Occipital lobe (tissue), 2 donors: ENCODE measurements around the gene NEURL4. TPM values are rescaled to one million over a fixed set of nuclear protein-coding genes. Genes with fewer than 3 reads are reported as not detected.
"Not testable (repeated sequence)": the region's sequence is repeated elsewhere in the genome, so short reads cannot be mapped to it uniquely, and the experiment has no call there.

Experiments used
- DNase-seq: peaks from one replicate; lab custom pipeline; 2025; lab: John Stamatoyannopoulos, UW
- total RNA-seq: library from RNA; depleted of rRNA; stranded (reverse); fragments of >200 nt; gene quantifications from one replicate; pipeline ENCODE4 v1.2.3, GENCODE V29; 2014

NEURL4 gene
- total RNA-seq, 1 donor from 2014 or later = 46.6 TPM

DNA sequence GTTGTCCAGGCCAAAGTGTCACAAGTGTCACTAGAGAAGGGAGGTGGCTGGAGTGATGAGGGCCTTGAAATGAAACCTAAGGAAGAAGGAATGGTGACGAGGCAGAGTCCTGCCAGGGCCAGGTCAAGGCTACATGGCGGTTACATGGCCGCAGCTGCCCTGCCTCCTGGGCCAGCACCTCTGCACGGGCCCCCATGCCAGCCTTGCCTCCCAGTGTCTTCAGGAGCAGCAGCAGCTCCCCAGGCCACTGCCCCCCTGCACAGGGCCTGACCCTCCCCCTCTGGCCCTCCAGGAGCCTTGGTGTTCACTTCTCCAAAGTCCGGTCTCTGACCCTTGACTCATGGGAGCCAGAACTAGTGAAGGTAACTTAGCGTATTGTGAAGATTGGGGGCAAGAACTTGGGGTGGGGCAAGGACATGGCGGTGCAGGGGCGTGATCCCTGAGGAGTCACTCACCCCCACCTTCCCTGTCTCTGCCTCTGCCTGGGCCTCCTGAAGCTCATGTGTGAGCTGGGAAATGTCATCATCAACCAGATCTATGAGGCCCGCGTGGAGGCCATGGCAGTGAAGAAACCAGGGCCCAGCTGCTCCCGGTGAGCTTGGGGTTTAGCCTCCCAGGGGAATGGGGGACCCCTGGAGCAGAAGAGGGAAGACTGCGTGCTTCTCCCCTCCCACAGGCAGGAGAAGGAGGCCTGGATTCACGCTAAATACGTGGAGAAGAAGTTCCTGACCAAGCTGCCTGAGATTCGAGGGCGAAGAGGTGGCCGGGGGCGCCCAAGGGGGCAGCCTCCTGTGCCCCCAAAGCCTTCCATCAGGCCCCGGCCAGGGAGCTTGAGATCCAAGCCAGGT, 18.7 kb upstream of the NEURL4 start:
- DNase-seq = no peak

DNA sequence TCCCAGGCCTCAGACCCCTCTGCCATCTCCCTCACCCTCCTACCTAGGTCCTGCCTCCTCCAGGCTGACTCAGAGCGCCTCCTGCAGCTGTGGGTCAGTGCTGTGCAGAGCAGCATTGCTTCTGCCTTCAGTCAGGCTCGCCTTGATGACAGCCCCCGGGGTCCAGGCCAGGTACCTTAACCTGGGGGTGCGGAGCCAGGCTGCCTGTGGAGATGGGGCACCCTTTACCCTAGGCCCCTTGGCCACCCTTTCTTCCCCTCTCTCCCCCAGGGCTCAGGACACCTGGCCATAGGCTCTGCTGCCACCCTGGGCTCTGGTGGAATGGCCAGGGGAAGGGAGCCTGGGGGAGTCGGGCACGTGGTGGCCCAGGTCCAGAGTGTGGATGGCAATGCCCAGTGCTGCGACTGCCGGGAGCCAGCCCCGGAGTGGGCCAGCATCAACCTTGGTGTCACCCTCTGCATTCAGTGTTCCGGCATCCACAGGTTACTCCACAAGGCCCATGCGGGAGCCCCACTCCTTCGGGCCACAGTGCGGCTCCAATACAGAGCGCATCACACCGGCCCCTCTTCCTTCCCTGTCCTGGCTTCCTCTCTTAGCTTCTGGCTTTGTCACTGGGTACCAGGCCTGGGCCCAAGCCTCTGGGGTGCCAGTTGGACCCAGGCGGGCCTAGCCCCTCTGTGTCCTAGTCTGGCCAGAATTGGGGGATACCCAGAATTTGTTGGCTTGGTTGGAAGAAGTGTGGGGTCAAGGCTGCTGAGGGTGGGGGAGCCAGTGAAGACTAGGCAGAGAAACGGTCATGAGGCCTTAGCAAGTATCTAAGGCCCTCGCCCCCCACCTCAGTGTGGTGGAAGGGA, 17.9 kb upstream of the NEURL4 start:
- DNase-seq = no peak

DNA sequence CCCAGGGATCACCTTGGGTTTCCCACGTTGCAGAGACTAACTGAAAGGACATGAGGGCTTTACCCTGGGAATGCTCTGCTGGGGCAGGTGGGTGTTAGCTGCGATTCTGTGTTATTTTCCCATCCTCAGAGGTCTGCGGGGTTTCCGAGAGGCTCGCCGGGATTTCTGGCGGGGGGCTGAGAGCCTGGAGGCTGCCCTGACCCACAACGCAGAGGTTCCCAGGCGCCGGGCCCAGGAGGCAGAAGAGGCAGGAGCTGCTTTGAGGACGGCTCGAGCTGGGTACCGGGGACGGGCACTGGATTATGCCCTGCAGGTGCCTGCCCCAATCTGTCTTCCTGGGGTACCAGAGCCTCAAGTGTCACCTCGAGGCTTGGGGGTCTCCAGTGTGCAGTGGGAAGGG, 14.1 kb upstream of the NEURL4 start:
- no peak for DNase-seq

DNA sequence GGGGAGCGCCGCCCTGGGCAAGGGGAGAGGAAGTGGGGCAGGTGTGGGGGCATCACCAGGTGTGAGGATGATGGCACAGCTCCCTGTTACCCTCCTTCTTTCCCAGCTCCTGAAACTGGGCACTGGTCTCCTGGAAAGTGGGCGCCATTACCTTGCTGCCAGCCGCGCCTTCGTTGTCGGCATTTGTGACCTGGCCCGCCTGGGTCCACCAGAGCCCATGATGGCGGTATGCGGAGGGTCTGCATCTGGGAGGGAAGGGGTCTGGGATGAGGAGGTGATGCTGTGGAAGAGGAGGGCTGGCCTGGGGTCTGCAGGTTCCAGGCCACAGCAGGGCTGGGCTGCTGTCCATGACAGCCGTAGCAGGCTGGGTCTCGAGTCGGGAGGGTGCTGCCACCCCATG, 12.7 kb upstream of the NEURL4 start:
- no peak for DNase-seq

DNA sequence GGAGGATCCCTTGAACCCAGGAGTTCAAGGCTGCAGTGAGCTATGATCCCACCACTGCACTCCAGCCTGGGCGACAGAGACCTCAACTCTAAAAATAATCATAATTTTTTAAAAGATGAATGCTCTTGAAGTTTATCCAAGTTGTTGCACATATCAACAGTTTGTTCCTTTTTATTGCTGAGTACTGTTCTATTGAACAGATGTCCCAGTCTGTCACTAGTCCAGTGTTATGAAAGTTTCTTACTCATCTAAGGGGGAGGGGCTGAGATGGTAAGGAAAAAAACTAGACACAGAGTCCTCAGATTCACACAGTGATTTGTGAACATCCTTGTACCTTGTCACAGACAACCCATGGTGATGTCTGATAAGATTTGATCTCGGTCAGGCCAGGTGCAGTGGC, 11.0 kb upstream of the NEURL4 start:
- no peak for DNase-seq

DNA sequence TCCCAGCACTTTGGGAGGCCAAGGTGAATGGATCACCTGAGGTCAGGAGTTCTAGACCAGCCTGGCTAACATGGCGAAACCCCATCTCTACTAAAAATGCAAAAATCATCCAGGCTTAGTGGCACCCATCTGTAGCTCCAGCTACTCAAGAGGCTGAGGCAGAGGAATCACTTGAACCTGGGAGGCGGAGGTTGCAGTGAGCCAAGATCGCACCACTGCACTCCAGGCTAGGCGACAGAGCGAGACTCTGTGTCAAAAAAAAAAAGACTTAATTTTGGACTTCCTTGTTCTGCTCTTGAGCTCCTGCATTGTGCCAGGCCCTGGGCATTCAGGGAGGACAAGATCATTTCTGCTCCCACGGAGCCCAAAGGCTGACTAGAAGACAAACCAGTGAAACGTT, 8.5 kb upstream of the NEURL4 start:
- DNase-seq = not testable (repeated sequence)

DNA sequence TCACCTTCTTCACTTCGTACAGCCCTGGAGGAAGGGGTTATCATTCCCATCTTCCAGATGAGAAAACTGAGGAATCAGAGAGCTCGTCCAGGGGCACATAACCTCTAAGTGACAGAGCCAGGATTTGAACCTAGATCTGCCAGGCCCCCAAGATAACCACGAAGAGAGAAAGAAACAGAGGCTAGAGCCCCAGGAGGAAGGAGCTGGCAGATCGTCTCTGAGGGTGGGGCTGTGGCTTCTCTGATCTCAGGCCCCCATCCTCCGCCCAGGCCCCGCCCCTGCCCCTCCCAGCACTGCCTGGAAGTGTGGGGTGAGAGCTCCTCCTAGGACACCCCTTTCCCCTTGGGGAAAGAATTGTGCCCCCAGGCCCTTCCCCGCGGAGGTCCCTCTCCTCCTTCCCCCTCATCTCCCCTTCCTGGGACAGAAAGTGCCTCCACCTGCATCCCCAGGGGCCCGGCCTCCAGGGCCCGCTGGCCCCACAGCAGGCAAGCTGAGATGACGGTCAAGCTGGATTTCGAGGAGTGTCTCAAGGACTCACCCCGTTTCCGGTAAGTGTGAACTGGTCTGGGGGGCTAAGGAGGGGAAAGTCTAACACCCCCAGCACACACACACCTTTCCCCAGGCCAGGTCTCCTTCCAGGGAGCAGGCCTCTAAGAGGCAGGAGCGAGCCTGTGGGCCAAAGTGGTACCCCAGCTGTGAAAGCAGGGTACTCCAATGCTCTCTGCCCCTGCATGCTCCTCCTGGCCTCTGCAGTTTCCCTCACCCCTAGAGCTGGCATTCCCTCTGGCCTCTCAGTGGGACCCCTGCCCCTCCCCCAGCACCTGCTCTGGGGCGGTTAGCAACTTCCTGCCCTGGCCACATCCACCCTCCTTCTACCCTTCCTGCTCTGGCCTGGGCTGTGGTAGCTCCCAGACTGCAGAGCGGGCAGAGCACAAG, 7.4 kb upstream of the NEURL4 start, which contains the start of gene ACAP1:
Gene ACAP1 (plus strand): TSS at position 290 of the 936 bp plus-strand sequence. CDS start 206 bp downstream, at position 496.
- no peak for DNase-seq

DNA sequence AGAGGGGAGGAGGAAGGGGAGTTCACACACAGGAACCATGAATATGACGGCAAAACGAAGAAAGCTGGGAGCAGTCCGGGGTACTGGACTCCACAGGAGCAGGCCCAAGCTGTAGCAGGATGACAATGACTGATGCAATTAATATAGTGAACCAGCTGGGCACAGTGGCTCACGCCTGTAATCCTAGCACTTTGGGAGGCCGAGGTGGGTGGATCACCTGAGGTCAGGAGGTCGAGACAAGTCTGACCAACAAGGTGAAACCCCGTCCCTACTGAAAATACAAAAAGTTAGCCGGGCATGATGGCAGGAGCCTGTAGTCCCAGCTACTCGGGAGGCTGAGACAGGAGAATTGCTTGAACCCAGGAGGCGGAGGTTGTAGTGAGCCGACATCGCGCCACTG, 6.6 kb upstream of the NEURL4 start:
- DNase-seq = not testable (repeated sequence)

DNA sequence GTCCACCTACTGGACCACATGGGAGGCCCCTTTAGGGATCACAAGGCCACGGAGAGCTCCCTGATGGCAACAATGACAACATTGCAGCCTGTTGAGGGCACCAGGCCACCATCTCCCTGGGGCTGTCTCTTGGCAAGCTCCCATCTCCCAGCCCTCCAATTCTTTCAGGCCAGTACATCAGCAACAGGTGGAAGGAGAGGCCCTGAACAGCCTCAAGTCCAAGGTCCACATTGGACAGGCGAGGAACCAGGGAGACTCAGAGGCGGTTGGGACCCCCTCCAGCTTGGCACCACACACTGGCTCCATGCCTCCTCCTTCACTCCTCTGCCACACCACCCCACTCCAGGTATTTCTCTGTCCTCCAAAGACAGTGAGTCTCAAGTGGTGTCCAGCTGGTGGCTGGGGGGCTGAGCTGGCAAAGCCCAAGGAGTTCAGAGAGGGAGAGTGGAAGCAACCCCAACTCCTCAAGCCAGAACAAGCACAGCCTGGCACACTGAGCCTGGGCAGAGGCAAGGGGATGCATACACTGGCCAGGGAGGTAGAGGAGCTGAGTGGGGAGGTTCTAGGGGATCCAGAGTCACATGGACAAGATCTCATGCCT, 5.9 kb upstream of the NEURL4 start:
- DNase-seq = no peak

DNA sequence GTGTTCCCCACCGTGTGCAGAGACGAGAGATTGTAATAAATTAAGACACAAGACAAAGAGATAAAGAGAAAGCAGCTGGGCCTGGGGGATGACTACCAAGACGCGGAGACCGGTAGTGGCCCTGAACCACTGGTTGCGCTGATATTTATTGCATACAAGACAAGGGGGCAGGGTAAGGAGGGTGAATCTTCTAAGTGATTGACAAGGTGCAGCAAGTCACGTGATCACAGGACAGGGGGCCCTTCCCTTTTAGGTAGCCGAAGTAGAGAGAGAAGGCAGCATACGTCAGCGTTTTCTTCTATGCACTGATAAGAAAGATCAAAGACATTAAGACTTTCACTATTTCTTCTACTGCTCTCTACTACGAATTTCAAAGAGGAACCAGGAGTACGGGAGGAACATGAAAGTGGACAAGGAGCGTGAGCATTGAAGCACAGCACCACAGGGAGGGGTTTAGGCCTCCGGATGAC, 3.5 kb upstream of the NEURL4 start:
- not testable (repeated sequence) for DNase-seq

DNA sequence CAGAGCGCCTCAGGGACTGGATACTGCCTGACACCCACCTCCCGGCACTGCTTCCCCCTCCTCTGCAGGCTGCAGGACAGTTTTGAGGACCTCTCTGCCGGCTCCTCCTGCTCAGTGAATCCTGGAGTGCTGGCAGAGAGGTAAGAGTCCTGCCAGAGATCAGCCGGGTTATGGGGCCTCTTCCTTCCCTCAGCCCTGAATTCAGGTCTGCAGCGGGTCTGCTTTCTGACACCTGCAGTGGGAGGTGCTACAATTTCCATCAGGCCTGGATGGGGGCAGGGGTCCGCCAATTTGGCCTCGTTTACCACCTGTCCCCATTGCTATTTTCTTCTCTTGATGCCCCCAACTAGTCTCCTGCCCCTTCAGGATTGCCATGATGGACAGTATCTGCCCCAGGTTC, 3.0 kb upstream of the NEURL4 start:
- no peak for DNase-seq

DNA sequence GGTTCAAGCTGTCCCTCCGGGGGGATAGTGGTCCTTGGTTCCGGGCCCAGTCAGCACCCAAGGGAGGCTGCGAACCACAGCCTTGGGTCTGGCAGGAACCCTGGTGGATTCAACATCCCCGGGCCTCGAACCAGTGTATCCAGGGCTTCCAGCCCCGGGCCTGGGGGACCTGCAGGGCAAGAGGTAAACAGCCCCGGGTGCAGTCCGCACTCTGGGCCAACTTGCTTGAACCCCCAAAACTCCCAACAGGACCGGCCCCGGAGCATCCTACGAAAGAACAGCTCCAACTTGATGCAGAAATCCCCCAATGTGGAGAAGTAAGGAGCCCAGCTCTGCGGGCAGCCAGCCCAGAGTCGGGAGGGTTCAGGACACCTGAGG, 1.5 kb upstream of the NEURL4 start:
- no peak for DNase-seq

DNA sequence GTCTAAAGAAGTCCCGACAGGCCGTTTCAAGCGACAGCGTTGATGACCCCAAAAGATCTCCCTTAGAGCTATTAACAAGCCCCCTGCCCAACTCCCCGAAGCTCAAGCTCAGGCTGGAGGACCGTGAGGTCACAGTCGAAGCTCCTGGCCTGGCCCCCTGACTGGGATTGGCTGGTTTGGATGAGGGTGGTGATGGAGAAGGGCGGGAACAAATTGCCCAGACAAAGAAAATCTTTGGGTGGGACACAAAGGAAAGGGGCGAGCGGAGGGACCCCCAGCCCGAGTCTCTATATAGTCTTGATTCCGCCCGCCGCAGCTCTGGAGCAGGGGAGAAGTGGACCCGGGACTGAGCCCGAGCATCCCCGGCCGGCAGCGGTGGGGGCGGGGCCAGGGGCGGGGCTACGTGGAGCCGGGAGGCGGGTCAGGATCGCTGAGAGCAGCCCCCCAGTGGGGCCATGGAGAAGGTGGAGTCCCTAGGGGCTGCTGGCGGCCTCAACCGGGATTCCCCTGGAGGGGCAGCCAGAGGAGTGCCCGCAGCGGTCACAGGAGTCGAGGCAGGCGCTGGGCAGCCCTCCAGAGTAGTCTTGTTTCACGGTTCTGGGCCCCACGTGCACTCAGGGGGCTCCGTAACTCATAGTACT, 982 bp upstream of the NEURL4 start:
- peak; percentile 67 for DNase-seq

DNA sequence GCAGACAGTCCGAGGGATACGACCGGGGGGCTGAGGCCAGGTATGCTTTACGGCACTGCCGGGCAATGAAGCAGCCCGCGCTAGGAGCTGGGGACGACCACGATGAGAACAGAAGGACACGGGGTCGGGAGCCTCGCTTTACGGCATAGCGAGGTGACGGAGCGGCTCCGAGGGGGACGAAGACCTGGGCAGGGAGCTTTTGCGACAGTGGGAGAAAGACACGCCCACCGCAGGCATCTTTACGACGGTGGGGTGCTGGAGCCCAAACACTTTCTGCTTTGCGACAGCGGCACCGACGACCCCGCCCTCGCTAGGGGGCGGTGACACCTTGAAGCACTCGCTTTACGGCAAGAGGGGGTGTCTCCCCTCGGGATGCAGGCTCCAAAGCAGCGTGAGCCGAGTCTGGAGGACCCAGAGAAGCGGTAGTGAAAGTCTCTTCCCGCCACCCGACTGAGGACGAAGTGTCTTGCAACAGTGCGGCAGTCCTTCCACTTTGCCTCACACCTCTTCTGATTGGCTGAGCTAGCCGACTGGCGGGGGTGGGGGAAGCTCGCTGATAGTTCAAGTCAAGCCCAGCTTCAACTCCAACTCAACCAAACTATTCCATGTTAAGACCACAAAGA, 350 bp upstream of the NEURL4 start:
- peak; percentile 94 for DNase-seq

DNA sequence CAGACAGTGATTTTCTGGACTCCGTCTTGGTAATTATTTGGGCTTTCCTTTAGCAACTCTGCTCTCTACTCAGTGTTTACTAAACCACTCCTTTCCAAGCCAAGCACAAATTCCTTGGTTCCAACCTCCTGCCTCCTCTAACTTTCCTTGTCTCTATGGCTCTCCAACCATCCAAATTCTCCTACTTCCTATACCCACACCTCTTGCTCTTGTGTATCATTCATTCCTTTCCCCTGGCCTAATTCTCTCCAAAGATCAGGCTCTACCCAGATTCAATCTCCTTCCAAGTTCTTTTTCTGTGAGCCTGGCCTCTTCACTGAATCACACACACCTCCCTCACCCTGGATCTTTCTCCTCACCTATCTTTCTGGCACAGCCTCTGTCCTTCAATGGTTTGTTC, 1.1 kb downstream of the NEURL4 start:
- DNase-seq = no peak

DNA sequence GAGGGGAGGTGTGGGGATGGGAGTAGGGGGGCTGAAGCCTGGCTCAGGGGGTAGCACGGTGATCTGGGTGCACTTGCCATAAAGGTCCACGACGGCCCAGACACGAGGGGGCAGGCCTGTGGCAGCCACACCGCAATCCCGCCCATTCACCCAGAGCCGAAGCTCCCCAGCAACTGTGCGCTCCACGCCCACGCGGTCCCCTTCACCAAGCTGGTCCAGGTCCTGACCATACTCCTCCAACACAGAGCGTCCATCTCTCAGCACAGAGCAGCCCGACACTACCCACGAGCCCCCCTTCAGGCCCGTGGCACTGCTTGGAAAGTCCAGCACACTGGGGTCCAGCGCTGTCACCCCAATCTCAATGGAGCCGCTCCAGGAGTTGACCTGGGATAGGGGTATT, 1.6 kb downstream of the NEURL4 start:
- no peak for DNase-seq

DNA sequence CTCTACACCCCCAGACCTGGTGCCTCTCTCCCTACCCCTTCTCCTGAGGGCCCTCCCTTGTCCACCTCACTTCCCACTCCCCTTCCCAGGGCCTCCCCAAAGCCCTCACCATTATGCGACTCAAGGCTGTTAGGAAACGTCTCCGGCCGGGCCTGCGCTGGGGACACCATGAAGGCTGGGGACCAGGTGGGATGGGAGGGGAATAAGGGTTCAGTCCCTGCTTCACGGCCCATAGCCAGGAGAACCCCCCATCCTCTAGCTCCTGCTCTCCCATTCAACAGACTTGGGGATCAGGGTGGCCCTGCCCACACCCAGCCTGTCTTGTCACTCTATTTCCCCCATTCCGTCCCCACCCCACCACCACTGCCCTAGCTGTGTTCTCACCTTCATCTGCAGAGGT, 2.1 kb downstream of the NEURL4 start:
- DNase-seq = no peak

DNA sequence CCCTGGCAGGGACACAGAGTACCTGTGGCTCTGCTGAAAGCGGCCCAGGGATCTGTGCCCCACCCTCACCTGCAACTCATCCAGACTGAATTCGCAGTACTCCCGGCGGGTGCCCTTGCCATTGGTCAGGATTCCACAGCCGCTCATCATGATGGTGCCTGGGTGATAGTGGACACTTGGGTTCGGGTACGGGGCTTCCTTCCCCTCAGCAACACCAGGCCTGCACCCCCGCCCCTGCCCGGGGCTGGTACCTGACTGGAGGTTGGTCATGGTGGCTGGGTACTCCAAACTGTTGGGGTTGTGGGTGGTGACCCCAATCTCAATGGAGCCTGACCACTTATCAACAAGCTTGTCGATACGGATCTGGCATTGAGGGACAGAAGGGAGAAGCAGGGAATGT, 2.9 kb downstream of the NEURL4 start:
- no peak for DNase-seq

DNA sequence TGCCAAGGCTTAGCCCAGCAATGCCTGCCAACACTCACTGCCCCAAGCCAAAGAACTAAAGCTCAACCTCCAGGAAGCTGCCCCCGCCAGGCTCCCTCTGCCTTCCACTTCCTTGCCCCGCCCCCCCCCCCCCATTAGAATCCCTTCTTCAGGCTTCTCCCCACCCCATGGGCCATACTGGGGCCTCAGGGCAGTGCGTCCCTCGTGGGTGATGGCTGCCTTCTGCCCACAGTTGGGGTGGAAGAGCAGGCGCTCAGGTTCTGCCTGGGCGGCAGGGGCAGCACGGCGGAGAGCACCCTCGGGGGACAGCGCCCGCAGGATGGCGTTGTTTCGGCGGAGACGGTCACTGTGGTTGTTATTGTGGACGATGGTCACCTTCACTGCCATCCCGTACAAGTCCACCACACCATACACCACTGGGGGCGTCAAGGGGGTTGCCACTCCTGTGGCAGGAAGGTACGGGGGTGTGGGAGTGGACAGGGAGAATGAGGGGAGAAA, 4.1 kb downstream of the NEURL4 start:
- DNase-seq = no peak

DNA sequence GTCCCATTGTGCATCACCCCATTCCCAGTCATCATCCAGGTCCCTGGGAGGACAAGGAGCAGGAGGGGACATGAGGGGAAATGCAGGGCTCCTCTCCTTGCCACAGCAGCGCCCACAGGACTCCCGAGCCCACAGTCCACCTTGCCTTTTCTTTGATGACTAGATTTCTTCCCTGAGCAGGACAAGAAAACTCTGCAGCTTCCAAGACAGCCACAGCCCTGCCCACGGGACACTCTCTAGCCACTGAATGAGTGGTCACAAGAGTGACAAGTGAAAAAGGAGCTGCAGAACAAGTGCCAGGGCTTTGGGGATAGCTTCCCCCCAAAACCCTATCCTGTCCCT, 4.7 kb downstream of the NEURL4 start:
- no peak for DNase-seq
